Sigmoid colon (tissue), 7 donors: ENCODE data around the gene STRN4. TPM values are rescaled to one million over a fixed set of nuclear protein-coding genes. Genes with fewer than 3 reads are reported as not detected.

Experiments
- DNase-seq: peaks from one replicate; pipeline ENCODE4 v3.0.0-alpha.2; 2019
- H3K27ac ChIP-seq, 4 donors: fragments of 200-600 bp; sonication (generic); one replicate each; pipeline ENCODE4 v1.5.1; 2016 to 2019; ENCODE audit warnings: mild to moderate bottlenecking in 1 of 4
- H3K27me3 ChIP-seq, 3 donors: fragments of 200-600 bp; sonication (generic); one replicate each; pipeline ENCODE4 v1.5.1; 2019; ENCODE audit warnings: mild to moderate bottlenecking in 1 of 3
- H3K36me3 ChIP-seq, 4 donors: fragments of 200-600 bp; sonication (generic); one replicate each; pipeline ENCODE4 v1.5.1; 2016 to 2019
- H3K4me1 ChIP-seq, 4 donors: fragments of 200-600 bp; sonication (generic); one replicate each; pipeline ENCODE4 v1.5.1; 2017 to 2019
- H3K4me3 ChIP-seq, 4 donors: fragments of 200-600 bp; sonication (generic); one replicate each; pipeline ENCODE4 v1.5.1; 2017 to 2019; ENCODE audit warnings: mild to moderate bottlenecking in 2 of 4, moderate library complexity in 1 of 4
- H3K9me3 ChIP-seq, 4 donors: fragments of 200-600 bp in 3 of 4; sonication (generic) in 3 of 4; one replicate each; pipeline versions ENCODE4 v1.5.1 to v1.6.1; 2013 to 2019
- EP300 ChIP-seq, 4 donors: sonication (generic); formaldehyde crosslinking; IDR thresholded peaks; one replicate each; pipeline ENCODE4 v1.6.1; 2017; ENCODE audit warnings: antibody characterized with exemption in 4 of 4
- POLR2A ChIP-seq, 2 donors: fragments of 450-650 bp; IDR thresholded peaks; one replicate each; pipeline ENCODE4 v1.6.1; 2016; ENCODE audit warnings: antibody characterized with exemption in 2 of 2, mild to moderate bottlenecking in 2 of 2, moderate library complexity in 2 of 2
- POLR2AphosphoS5 ChIP-seq, 4 donors: sonication (generic); formaldehyde crosslinking; IDR thresholded peaks; one replicate each; pipeline ENCODE4 v1.6.1; 2017; ENCODE audit warnings: antibody characterized with exemption in 4 of 4
- WGBS, 2 donors: extraction: QIAGEN DNeasy Blood & Tissue Kit; methylation state at CpG; one replicate each; pipeline ENCODE4 v1.1.7; 2013; 5-methylcytosine and 5-hydroxymethylcytosine counted together
- intact Hi-C: fragments of 100-400 bp; cut with DNase I; formaldehyde crosslinking; loops from one replicate; pipeline ENCODE4 v1.15.1; 2023
- polyA plus RNA-seq, 3 donors: library from polyadenylated mRNA; stranded (reverse); fragments of 200-250 nt; gene quantifications; one replicate each; pipeline ENCODE4 v1.2.3, GENCODE V29; 2013
- total RNA-seq, 4 donors: library from RNA; depleted of rRNA; stranded (reverse); fragments of >200 nt; gene quantifications; one replicate each; pipeline ENCODE4 v1.1.0, GENCODE V29; 2016
- TF ChIP-seq, protein P1 (sequence below), 4 experiments: fragments of 450-650 bp in 3 of 4; fragments of 200-600 bp in 1 of 4; IDR thresholded peaks; one replicate each; pipeline ENCODE4 v1.5.1; 2016 to 2019; ENCODE audit warnings: antibody characterized with exemption in 4 of 4, mild to moderate bottlenecking in 3 of 4, moderate library complexity in 2 of 4
- donor health status: healthy with polysubstance abuse.
- donor health status: Bipolar disorder and iron deficiency.
- donor health status: healthy.

Gene STRN4
- total and polyA plus RNA-seq, 7 donors, result 42.5 to 63.4 (median 51.8) TPM

DNA sequence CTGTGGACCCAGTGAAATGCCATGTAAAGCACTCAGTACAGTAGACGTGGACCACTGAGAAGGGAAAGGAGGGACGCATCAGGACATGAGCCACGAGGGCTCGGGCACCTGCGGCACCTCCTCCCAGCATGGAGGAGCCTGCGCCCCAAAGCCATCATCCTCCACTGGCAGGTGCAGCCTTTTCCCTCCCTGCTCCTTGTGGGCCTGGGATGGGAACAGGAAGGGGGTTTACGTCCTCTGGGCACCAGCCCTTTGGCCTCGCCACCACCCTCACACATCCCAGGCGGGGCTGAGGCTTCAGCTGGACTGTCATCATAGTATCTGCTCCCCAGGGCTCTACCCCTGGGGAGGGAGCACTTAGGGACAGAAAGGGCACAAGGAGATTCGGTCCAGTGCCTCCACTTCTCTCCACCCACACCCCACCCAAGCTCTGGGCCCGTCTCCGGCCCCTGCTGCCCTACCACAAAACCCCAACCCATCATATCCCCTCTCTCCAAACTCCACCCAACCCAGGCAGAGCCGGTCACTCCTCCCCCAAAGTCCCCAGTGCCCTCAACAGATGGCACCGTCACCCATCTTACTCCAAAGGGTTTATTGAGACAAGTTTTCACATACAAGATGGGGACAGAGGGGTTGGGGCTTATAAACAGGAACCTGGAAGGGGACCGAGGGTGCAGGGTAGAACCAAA, 27.2 kb downstream of the STRN4 start:
- Histone ChIP-seq H3K36me3 (peaks cover 15 to 41% (median 38%) of the 10 kb centered on the region in 4 donors), H3K4me1 (peaks cover 0 to 37% (median 26%) of the 10 kb centered on the region in 4 donors), H3K4me3 (no peak overlapping the region), H3K9me3 (no peaks in the 10 kb centered on the region), H3K27me3 (no peaks in the 10 kb centered on the region), H3K27ac (peak overlapping the region in 3 of 4 donors; percentile 18 to 89 (median 42))
- WGBS, 2 donors, result 61 to 80% methylated on average over 15 of the region's 15 CpGs
- intact Hi-C loops, result no loop called here
- no peak for TF ChIP-seq POLR2AphosphoS5 (IDR thresholded peaks at IDR 0.05)
- TF ChIP-seq, protein P1, sequence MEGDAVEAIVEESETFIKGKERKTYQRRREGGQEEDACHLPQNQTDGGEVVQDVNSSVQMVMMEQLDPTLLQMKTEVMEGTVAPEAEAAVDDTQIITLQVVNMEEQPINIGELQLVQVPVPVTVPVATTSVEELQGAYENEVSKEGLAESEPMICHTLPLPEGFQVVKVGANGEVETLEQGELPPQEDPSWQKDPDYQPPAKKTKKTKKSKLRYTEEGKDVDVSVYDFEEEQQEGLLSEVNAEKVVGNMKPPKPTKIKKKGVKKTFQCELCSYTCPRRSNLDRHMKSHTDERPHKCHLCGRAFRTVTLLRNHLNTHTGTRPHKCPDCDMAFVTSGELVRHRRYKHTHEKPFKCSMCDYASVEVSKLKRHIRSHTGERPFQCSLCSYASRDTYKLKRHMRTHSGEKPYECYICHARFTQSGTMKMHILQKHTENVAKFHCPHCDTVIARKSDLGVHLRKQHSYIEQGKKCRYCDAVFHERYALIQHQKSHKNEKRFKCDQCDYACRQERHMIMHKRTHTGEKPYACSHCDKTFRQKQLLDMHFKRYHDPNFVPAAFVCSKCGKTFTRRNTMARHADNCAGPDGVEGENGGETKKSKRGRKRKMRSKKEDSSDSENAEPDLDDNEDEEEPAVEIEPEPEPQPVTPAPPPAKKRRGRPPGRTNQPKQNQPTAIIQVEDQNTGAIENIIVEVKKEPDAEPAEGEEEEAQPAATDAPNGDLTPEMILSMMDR (IDR thresholded peaks at IDR 0.05), result no peak
- TF ChIP-seq POLR2A (IDR thresholded peaks at IDR 0.05), result no peak
- no peak for TF ChIP-seq EP300 (IDR thresholded peaks at IDR 0.05)
- DNase-seq, result no peak

GRCh38 chr19:46718157-46718933, 27.9 kb downstream of the STRN4 start:
- no peaks in the 10 kb centered on the region for H3K27me3 ChIP-seq
- intact Hi-C loops, result no loop called here
- H3K9me3 ChIP-seq, result no peaks in the 10 kb centered on the region
- no peak for DNase-seq
- H3K27ac ChIP-seq, result peak overlapping the region; percentile 84 to 92 (median 90)
- WGBS, 2 donors, result 40 to 65% methylated on average over 17 of the region's 17 CpGs
- peaks cover 15 to 36% (median 32%) of the 10 kb centered on the region in 4 donors for H3K36me3 ChIP-seq
- no peak for TF ChIP-seq POLR2A (IDR thresholded peaks at IDR 0.05)
- TF ChIP-seq POLR2AphosphoS5 (IDR thresholded peaks at IDR 0.05), result no peak
- H3K4me3 ChIP-seq, result no peak overlapping the region
- H3K4me1 ChIP-seq, result peaks cover 0 to 44% (median 26%) of the 10 kb centered on the region in 4 donors

- intact Hi-C loops, result no loop called here
- H3K36me3 ChIP-seq, result peaks cover 11 to 30% (median 26%) of the 10 kb centered on the region in 4 donors
- WGBS, 2 donors, result 15 to 17% methylated on average over 9 of the region's 9 CpGs
- H3K27me3 ChIP-seq, result no peaks in the 10 kb centered on the region
- H3K4me3 ChIP-seq, result peak overlapping the region; percentile 71 to 86 (median 80)
- H3K4me1 ChIP-seq, result peaks cover 0 to 45% (median 26%) of the 10 kb centered on the region in 4 donors
- TF ChIP-seq, protein P1 (IDR thresholded peaks at IDR 0.05), result no peak
- peak; percentile 64 for DNase-seq
- peak overlapping the region; percentile 84 to 92 (median 90) for H3K27ac ChIP-seq
- no peaks in the 10 kb centered on the region for H3K9me3 ChIP-seq
These were observed 28.5 kb downstream of the STRN4 start for GRCh38 chr19:46717716-46718143.

- peak; percentile 96 for DNase-seq
- peaks cover 7 to 24% (median 20%) of the 10 kb centered on the region in 4 donors for H3K36me3 ChIP-seq
- 1% methylated on average over 52 of the region's 52 CpGs for WGBS, 2 donors
- no peaks in the 10 kb centered on the region for H3K27me3 ChIP-seq
- H3K4me1 ChIP-seq, result peaks cover 0 to 45% (median 26%) of the 10 kb centered on the region in 4 donors
- peak within 1 kb of the TSS; percentile 71 to 86 (median 80) for H3K4me3 ChIP-seq
- H3K9me3 ChIP-seq, result no peaks in the 10 kb centered on the region
- TF ChIP-seq POLR2AphosphoS5 (IDR thresholded peaks at IDR 0.05) (peak; percentile 63 to 85 (median 74)), EP300 (IDR thresholded peaks at IDR 0.05) (no peak), POLR2A (IDR thresholded peaks at IDR 0.05) (no peak)
- TF ChIP-seq, protein P1 (IDR thresholded peaks at IDR 0.05), result no peak
- intact Hi-C loops, result no loop called here
- peak within 1 kb of the TSS; percentile 84 to 92 (median 90) for H3K27ac ChIP-seq
These were observed 29.1 kb downstream of the STRN4 start, which contains the start of gene PRKD2 for GRCh38 chr19:46717034-46717715. Gene PRKD2, minus strand, starts transcription at chr19:46717114. Its CDS starts 744 bp downstream, at chr19:46716370.
